GM19035 (cell line): ENCODE results near the gene PVALB.

ENCODE experiments used
- ATAC-seq: cut with Tn5 transposase; IDR thresholded peaks from one replicate; pipeline ENCODE4 v1.9.1; 2021; ENCODE audit not compliant: unreplicated experiment

PVALB gene

DNA sequence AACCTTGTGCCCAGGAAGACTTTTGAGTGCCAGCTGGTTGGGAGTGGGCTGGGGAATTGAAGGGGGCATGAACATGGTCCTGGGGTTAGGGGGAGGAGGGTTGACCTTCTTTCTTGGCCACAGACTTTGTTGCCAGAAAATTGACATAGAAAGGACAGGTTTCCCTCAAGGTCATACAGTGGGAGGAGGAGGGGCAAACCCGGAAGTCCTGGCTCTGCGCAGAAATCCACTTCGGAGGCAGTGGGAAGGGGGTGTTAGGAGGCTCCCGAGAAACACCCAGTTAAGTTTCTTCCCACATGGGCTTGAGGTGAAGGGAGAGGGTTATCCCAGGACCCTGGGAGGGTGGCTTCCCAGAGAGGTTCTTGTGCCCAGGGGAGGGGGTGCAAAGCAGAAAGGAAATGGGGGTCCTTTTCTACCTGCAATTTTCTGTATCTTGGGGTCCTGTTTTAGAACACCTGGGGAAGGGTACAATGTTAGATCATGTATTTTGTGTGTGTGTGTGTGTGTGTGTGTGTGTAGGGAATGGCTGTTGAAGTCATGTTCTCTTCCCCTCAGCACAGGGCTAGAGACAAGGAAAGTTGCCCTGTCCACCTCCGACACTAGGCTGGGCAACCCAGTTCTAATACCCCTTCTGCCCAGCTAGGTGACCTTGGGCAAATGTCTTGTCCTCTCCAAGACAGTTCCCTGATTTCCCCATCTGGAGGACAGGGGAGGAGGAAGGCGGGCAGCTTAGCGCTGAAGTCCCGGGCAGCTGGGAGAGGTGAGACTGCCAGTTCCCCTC lies 1.1 kb downstream of the PVALB start:
- ATAC-seq, result no peak

GRCh38 chr22:36814801-36815200 lies 2.0 kb downstream of the PVALB start:
- no peak for ATAC-seq

DNA sequence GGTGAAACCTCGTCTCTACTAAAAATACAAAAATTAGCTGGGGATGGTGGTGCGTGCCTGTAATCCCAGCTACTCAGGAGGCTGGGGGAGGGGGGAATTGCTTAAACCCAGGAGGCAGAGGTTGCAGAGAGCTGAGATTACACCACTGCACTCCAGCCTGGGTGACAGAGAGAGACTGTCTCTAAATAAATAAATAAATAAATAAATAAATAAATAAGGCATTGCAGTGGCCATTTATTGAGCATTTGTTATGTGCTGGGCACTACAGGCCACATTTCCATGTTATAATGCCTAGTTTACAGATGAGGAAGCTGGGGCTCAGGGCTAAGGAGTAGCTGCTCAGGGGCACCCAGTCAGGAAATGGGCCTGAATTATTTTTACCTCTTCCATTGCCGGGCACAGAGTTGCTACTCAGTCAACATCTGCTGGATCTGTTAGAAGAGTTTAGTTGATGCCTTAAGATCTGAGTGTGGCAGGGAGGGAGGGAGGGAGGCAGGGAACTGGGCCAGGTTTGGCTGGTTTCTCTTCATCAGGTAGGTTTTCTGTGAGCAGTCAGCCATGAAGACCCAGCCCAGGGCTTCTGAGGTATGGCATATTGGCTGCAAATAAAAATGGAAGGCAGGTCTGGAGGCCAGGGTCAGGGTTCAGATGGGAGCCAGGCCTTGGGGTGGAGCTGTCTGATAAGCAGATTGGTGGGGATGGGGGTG lies 5.6 kb downstream of the PVALB start:
- ATAC-seq, result no peak

DNA sequence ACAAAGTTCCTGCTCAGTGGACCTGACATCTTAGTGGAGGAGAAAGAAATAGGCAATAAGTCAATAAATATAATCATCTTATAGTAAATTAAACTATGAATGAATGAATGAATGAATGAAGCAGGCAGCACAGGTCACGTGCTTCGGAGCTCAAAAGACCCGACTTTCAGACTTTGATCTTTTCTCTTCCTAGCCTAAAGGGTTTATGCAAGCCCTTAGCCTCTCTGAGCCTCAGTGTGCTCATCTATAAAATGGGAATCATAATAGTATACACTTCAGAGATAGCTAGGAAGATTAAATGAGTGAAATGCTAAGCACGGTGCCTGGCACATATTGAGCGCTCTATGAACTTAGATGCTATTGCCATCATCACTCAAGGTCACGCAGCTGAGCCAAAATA lies 7.5 kb downstream of the PVALB start:
- no peak for ATAC-seq

- ATAC-seq, result no peak
Measured at GRCh38 chr22:36808721-36809344, 8.0 kb downstream of the PVALB start.

DNA sequence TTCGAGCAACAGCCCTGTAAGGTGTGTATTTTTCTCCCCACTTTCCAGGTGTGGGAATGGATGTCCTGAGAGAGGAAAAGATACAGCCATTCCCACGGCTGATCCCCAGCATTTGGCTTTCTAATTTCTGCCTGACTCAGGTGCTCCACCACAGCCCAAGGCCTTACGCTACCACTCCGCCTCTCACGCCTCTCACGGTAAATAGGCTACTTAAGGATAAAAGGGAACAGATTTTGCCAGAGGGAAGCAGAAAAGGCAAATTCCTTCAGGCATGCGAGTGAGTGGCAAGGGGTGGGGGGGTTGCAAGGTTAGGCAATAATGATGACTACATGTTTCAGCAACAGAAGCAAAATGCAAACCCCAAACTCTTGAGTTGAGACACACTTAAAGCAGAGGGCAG lies 9.2 kb downstream of the PVALB start:
- no peak for ATAC-seq

DNA sequence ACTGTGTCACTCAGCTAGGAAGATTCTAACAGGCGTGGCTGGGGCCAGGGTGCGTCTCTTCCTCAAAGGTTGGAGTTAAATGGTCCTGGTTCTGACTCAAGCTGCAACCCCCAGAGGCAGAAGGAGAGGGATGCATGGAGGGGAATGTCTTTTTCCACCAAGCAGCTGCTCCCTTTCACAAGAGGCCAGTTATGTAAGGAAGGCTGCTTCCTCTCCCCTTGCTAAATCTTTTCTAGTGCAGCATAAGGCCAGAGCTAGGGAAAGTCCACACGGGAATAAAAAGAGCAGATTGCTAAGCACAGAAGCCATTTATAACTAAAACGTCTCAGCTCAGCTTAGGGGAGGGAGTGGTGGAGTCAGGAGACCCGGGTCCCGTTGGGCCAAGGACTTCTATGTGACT lies 10.0 kb downstream of the PVALB start:
- no peak for ATAC-seq

GRCh38 chr22:36803358-36803757 lies 13.5 kb downstream of the PVALB start:
- no peak for ATAC-seq

GRCh38 chr22:36798674-36799066 lies 18.2 kb downstream of the PVALB start:
- no peak for ATAC-seq

GRCh38 chr22:36797911-36798673 lies 18.7 kb downstream of the PVALB start:
- no peak for ATAC-seq

GRCh38 chr22:36797374-36797773 lies 19.5 kb downstream of the PVALB start:
- ATAC-seq, result no peak

DNA sequence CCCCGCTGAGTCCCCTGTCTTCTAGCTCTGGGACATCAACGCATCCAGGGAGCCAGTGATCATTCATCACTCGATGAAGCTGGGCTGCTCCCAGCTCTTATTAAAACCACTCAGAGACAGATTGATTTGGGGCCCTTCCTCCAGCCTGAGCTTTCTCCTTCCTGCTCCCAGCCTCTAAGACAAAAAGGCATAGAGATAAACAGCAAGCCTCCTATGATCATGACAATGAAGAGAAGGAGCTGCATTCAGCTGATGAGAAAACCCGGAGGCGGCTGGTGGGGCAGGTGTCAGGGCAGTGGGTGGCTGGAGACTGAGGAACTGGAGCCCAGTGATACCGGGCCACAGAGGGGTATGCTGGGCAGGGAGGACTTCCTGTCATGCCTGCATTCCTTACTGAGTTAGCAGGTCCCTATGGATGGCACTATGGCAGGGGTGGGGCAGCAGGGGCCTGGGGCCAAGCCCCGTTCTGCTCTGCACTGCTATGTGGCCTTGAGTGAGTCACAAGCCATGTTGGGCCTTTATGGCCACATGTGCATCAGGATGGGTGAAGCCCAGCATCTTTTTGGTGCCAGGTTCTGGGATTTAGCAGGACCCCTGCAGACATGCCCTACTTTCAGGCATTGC lies 20.2 kb downstream of the PVALB start:
- ATAC-seq, result no peak

- no peak for ATAC-seq
Measured at GRCh38 chr22:36795633-36796032, 21.2 kb downstream of the PVALB start.

DNA sequence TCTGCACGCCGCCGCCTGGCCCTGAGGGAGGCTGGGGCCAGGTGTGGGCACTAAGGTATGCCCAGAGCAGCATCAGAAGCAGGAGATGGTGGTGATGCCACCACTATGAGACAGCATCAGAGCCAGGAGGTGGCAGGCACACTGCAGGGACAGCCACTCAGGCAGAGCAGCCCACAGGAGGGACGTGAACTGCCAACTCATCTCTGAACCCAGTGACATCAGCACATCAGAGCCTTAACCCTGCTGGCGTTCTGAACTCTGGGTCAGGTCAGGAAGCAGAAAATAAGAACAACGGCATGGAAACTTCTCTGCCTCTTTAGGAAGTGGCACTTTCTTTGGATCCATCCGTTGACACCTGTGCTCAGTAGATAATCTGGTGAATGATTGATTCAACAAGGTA lies 26.2 kb downstream of the PVALB start:
- no peak for ATAC-seq

- no peak for ATAC-seq
Measured at GRCh38 chr22:36787204-36787988, 29.4 kb downstream of the PVALB start.

GRCh38 chr22:36783743-36784142 lies 33.1 kb downstream of the PVALB start:
- ATAC-seq, result no peak

GRCh38 chr22:36781656-36782627 lies 34.9 kb downstream of the PVALB start:
- ATAC-seq, result peak; percentile 57

- ATAC-seq, result no peak
Measured at GRCh38 chr22:36778020-36778419, 38.8 kb downstream of the PVALB start.

GRCh38 chr22:36776722-36777121 lies 40.1 kb downstream of the PVALB start:
- no peak for ATAC-seq
